Central memory CD8-positive, alpha-beta T cell (primary cell): ENCODE results near the gene C4orf50.
A peak's percentile ranks its signal among the peaks of the same experiment; 100 is the strongest.

ENCODE experiments used
- ATAC-seq: fragments of 150-1000 bp; cut with Tn5 transposase; replicated peaks from 2 replicates; pipeline ENCODE4 v1.10.0; 2022; ENCODE audit warnings: mild to moderate bottlenecking, moderate FRiP score, moderate number of reproducible peaks; ENCODE audit not compliant: poor library complexity, severe bottlenecking; ENCODE audit errors: extremely low read depth
- DNase-seq, 2 donors: peaks; one replicate each; pipeline ENCODE4 v3.0.0; 2021; ENCODE audit warnings: low spot score in 2 of 2
- H3K27ac Mint-ChIP-seq: one replicate; pipeline ENCODE4 v1.8.0; 2022; ENCODE audit warnings: low read depth, mild to moderate bottlenecking, moderate library complexity, mixed read lengths
- H3K27me3 Mint-ChIP-seq: one replicate; pipeline ENCODE4 v1.8.0; 2022; ENCODE audit warnings: mixed read lengths
- H3K36me3 Mint-ChIP-seq: one replicate; pipeline ENCODE4 v1.8.0; 2022; ENCODE audit warnings: mild to moderate bottlenecking, moderate library complexity, mixed read lengths; ENCODE audit not compliant: insufficient read depth
- H3K4me1 Mint-ChIP-seq: one replicate; pipeline ENCODE4 v1.8.0; 2022; ENCODE audit warnings: mixed read lengths
- H3K4me3 Mint-ChIP-seq: one replicate; pipeline ENCODE4 v1.8.0; 2022; ENCODE audit warnings: mild to moderate bottlenecking, moderate library complexity, mixed read lengths
- H3K9me3 Mint-ChIP-seq: one replicate; pipeline ENCODE4 v1.8.0; 2022; ENCODE audit warnings: mixed read lengths

Gene C4orf50

DNA sequence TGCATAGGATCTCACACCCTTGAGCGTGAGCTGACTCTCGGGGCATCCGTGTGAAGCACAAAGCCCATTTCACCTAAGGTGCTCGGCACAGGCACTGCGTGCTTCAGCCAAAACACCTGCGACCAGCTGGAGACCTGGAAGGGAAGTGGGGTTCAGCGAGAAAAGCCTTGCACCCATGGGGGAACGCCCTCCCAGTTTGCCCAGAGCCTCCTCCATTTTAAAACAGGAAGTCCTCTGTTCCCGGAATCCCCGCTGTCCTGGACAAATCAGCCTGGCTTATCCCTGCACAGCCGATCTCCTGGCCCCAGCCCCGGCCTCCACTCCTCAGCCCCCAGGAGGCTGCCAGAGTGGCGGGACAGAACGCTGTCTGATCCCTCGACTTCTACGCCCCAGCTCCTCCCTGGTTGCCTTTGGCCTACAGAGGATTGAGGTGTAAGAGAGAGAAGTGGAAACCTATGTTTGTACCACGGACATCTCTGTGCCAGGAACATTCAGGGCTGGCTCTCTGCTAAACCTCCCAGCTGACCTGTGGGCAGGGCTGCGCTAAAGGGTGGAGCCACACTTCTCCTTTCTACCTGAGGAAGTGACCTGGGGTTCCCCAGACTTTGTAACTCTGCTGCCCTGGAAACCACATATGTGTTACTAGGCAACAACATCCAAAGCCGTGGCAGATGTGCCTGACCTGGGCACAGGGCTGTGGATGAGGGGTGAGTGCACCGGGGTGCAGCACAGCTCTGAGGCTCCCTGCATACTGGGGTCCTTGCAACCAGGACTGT lies 3.8 kb upstream of the C4orf50 start:
- Mint-ChIP-seq H3K4me1 (peaks cover 6% of the 10 kb centered on the region), H3K4me3 (no peak overlapping the region), H3K27ac (no peak overlapping the region), H3K36me3 (peaks cover 7% of the 10 kb centered on the region), H3K27me3 (no peaks in the 10 kb centered on the region), H3K9me3 (no peaks in the 10 kb centered on the region)
- ATAC-seq (no peak), DNase-seq (no peak)

DNA sequence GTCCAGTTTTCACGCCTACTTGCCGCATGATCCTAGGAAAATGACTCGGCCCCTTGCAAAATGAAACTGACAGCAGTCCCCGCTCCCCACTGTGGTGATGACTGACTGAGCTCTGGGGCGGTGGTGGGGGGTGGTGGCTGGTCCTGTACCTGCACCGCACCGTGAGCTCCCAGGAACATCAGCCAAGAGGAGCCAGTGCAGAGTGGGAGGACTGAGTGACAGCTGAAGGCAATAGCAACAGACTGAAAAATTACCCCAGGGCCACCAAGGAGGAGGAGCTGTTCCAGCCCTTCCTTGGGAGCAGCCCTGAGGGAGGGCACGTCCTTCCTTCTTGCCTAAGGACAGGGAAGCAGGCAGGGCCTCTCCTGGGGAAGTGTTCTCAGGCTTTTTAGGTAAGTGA lies 2.4 kb upstream of the C4orf50 start:
- no peaks in the 10 kb centered on the region for H3K27me3 Mint-ChIP-seq
- H3K4me1 Mint-ChIP-seq, result peaks cover 6% of the 10 kb centered on the region
- no peak for DNase-seq
- no peak for ATAC-seq
- H3K36me3 Mint-ChIP-seq, result peaks cover 3% of the 10 kb centered on the region
- H3K9me3 Mint-ChIP-seq, result no peaks in the 10 kb centered on the region
- no peak overlapping the region for H3K27ac Mint-ChIP-seq
- no peak overlapping the region for H3K4me3 Mint-ChIP-seq

DNA sequence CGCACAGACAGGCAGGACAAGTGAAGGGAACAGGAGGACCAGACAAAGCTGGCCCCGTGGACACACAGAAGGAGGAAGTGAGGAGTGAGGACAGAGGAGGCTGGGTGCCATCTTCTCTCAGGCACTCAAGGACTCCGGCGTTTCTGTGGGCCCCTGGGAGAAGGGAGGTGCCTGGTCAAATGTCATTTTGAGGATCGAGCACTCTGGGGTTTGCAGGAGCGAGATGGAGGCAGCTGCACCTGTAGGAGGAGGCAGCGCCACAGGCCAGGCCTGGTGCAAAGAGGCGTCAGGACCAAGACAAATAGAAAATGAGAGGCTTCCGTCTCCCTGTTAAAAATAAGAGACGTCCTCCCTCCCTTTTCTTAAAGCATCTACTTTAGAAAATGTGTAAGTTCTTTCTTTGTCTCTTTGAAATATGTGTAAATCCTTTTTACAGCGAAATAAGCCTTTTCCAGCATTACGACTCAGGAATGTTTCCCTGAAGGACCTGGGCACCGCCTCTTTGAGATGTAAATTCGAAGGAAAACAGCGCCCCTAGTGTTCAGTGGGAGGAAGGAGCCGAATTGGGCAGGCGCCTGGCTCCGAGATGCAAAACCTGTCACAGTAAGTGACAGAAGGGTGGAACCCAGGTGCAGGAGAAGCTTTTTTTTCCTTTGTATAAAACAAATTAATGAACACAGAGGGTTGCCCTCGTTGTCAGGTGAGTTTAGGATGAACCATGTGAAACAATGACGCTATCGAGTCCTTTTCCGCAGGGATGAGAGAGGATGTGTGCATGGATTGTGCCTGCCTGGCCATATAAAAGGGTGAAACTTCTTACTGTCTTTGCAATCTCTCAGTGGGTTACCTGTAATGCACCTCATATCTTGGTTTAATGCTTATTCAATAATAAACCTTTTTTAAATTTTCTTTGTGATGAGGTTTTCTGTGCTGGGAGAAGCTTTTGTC lies 1.4 kb upstream of the C4orf50 start:
- ATAC-seq (no peak), DNase-seq (no peak)
- no peaks in the 10 kb centered on the region for H3K9me3 Mint-ChIP-seq
- H3K36me3 Mint-ChIP-seq, result peaks cover 3% of the 10 kb centered on the region
- peaks cover 6% of the 10 kb centered on the region for H3K4me1 Mint-ChIP-seq
- H3K27me3 Mint-ChIP-seq, result no peaks in the 10 kb centered on the region
- no peak overlapping the region for H3K4me3 Mint-ChIP-seq
- H3K27ac Mint-ChIP-seq, result peak overlapping the region; percentile 11

- Mint-ChIP-seq H3K9me3 (no peaks in the 10 kb centered on the region), H3K4me3 (no peak overlapping the region), H3K36me3 (no peaks in the 10 kb centered on the region), H3K4me1 (peaks cover 6% of the 10 kb centered on the region), H3K27ac (no peak overlapping the region), H3K27me3 (no peaks in the 10 kb centered on the region)
- DNase-seq (no peak), ATAC-seq (no peak)
Measured at GRCh38 chr4:6017800-6018199, 431 bp downstream of the C4orf50 start.

GRCh38 chr4:6017030-6017429 lies 1.2 kb downstream of the C4orf50 start:
- no peaks in the 10 kb centered on the region for H3K36me3 Mint-ChIP-seq
- no peaks in the 10 kb centered on the region for H3K9me3 Mint-ChIP-seq
- H3K27ac Mint-ChIP-seq, result no peak overlapping the region
- no peak for ATAC-seq
- H3K27me3 Mint-ChIP-seq, result no peaks in the 10 kb centered on the region
- peaks cover 6% of the 10 kb centered on the region for H3K4me1 Mint-ChIP-seq
- no peak overlapping the region for H3K4me3 Mint-ChIP-seq
- DNase-seq, result no peak

DNA sequence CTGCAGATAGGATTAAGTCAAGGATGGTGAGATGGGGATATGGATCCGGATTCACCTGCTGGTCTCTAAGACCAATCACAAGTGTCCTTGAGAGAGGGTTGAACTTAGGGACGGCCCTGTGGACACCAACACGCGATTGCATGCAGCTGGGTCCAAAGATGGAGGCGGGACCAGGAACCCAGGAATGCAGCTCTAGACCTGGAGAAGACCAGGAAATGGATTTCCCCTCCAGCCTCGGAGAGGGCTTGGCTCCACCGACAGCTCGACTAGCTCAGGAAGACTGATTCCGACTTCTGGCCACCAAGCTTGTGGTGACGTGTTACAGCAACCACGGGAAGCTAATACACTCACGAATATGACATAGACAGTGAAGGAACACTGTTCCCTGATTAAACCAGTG lies 4.7 kb downstream of the C4orf50 start:
- H3K4me1 Mint-ChIP-seq, result no peaks in the 10 kb centered on the region

DNA sequence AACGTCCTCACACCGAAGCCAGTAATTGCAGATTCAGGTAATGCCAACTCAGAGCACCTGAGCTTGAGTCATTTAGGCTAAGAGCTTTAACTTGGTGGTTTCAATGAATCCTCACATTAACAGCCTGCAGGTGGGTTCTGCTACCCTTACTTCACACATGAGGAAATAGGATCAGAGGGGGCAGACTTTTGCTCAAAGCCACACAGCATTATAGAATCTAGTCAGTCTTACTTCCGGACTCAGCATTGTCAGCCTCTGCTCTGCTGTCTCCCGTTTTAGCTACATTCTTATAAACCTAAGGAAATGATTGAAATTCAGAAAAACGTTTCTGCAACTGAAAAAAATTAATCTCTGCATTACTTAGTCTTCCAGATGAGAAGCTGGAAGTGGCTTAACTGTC lies 6.0 kb downstream of the C4orf50 start:
- no peaks in the 10 kb centered on the region for H3K4me1 Mint-ChIP-seq
- no peak for DNase-seq
- H3K36me3 Mint-ChIP-seq, result no peaks in the 10 kb centered on the region
- no peak overlapping the region for H3K27ac Mint-ChIP-seq
- no peaks in the 10 kb centered on the region for H3K9me3 Mint-ChIP-seq
- H3K27me3 Mint-ChIP-seq, result no peaks in the 10 kb centered on the region
- H3K4me3 Mint-ChIP-seq, result no peak overlapping the region
- no peak for ATAC-seq

More for the DNA sequence above, 4.7 kb downstream of the C4orf50 start:
- Mint-ChIP-seq H3K36me3 (no peaks in the 10 kb centered on the region), H3K9me3 (no peaks in the 10 kb centered on the region), H3K27me3 (no peaks in the 10 kb centered on the region), H3K4me3 (no peak overlapping the region), H3K27ac (no peak overlapping the region)
- ATAC-seq, result no peak
- no peak for DNase-seq

GRCh38 chr4:6011686-6012085 lies 6.5 kb downstream of the C4orf50 start:
- Mint-ChIP-seq H3K9me3 (no peaks in the 10 kb centered on the region), H3K36me3 (peaks cover 2% of the 10 kb centered on the region), H3K4me1 (no peaks in the 10 kb centered on the region), H3K4me3 (no peak overlapping the region), H3K27me3 (no peaks in the 10 kb centered on the region), H3K27ac (no peak overlapping the region)
- DNase-seq, result no peak
- ATAC-seq, result no peak

GRCh38 chr4:6011271-6011671 lies 7.0 kb downstream of the C4orf50 start:
- H3K27me3 Mint-ChIP-seq, result no peaks in the 10 kb centered on the region
- no peak overlapping the region for H3K27ac Mint-ChIP-seq
- no peaks in the 10 kb centered on the region for H3K9me3 Mint-ChIP-seq
- H3K4me1 Mint-ChIP-seq, result no peaks in the 10 kb centered on the region
- H3K4me3 Mint-ChIP-seq, result no peak overlapping the region
- H3K36me3 Mint-ChIP-seq, result peaks cover 2% of the 10 kb centered on the region
- ATAC-seq (no peak), DNase-seq (no peak)

DNA sequence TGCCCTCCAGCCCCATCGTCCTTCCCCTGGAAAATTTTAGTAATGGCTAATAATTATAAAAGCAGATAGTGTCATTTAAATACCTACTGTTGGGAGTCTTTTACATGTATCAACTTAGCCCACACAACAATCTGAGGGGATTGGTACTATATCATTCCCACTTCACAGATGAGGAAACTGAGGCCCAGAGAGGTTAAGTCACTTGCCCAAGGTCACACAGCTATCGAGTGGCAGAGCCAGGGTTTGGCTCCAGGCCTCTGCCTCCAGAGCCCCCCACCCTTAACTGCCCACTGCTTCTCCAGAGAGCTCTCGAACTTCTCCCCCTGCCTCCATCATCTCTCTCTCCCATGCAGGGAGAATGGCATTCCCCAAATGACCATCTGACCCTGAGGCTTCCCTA lies 7.4 kb downstream of the C4orf50 start:
- no peaks in the 10 kb centered on the region for H3K27me3 Mint-ChIP-seq
- ATAC-seq (no peak), DNase-seq (no peak)
- peaks cover 2% of the 10 kb centered on the region for H3K36me3 Mint-ChIP-seq
- no peaks in the 10 kb centered on the region for H3K4me1 Mint-ChIP-seq
- H3K9me3 Mint-ChIP-seq, result no peaks in the 10 kb centered on the region
- no peak overlapping the region for H3K4me3 Mint-ChIP-seq
- no peak overlapping the region for H3K27ac Mint-ChIP-seq

GRCh38 chr4:6009452-6009851 lies 8.8 kb downstream of the C4orf50 start:
- no peak overlapping the region for H3K27ac Mint-ChIP-seq
- no peak overlapping the region for H3K4me3 Mint-ChIP-seq
- no peaks in the 10 kb centered on the region for H3K4me1 Mint-ChIP-seq
- no peaks in the 10 kb centered on the region for H3K27me3 Mint-ChIP-seq
- ATAC-seq (no peak), DNase-seq (no peak)
- no peaks in the 10 kb centered on the region for H3K9me3 Mint-ChIP-seq
- peaks cover 2% of the 10 kb centered on the region for H3K36me3 Mint-ChIP-seq

DNA sequence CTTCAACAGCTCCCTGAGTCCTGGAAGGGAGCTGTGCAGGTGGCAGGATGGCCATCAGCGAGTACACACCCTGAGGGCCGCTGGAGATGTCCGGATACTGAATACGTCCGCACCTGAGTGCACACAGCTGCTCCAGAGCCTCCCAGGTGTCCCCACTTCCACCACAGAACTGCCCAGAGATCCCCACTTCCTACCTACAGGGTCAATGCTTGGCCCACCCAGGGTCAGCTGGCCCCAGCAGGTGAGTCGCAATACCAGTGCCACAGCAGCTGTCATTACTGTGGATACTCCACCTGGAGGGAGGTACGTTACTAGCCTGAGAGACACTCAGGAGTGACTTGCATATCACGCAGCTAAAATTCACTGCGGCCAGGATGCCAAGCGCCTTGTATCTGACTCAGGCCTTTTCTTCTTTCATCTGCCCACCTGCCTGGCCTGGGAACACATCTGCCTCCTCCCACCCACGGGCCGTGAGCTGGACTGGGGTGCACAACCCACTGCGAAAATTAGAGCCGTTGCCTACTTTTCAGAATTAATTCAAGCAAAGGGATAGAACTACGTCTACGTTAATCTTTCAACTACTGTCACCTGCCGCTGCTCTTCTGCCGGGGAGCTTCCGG lies 9.4 kb downstream of the C4orf50 start:
- no peak overlapping the region for H3K27ac Mint-ChIP-seq
- no peak for ATAC-seq
- no peaks in the 10 kb centered on the region for H3K4me1 Mint-ChIP-seq
- H3K27me3 Mint-ChIP-seq, result no peaks in the 10 kb centered on the region
- no peaks in the 10 kb centered on the region for H3K9me3 Mint-ChIP-seq
- H3K4me3 Mint-ChIP-seq, result no peak overlapping the region
- no peak for DNase-seq
- H3K36me3 Mint-ChIP-seq, result peaks cover 2% of the 10 kb centered on the region
